ENCODE results near the gene SLC2A6. TPM values are rescaled to one million over a fixed set of nuclear protein-coding genes. Genes with fewer than 3 reads are reported as not detected.
A peak's percentile ranks its signal among the peaks of the same experiment; 100 is the strongest.

SLC2A6 gene
- total RNA-seq, 2 donors from 2014 or later: 4.3 to 5.2 TPM

GRCh38 chr9:133458643-133459312 is 20.1 kb downstream of the SLC2A6 start:
- Histone ChIP-seq H3K4me1 (peaks cover 0 to 19% of the 10 kb centered on the region in 2 donors), H3K27ac (peak overlapping the region; percentile 91 to 97), H3K27me3 (no peaks in the 10 kb centered on the region), H3K4me3 (peak overlapping the region in 1 of 2 donors; percentile 75), H3K36me3 (no peaks in the 10 kb centered on the region), H3K9me3 (no peaks in the 10 kb centered on the region)
- DNase-seq (ENCODE audit: low spot score): no peak
- TF ChIP-seq CTCF (IDR thresholded peaks at IDR 0.05): no peak

GRCh38 chr9:133457748-133458147 is 21.2 kb downstream of the SLC2A6 start:
- Histone ChIP-seq H3K27ac (no peak overlapping the region), H3K9me3 (no peaks in the 10 kb centered on the region), H3K4me1 (peaks cover 0 to 19% of the 10 kb centered on the region in 2 donors), H3K27me3 (no peaks in the 10 kb centered on the region), H3K36me3 (no peaks in the 10 kb centered on the region), H3K4me3 (no peak overlapping the region)
- DNase-seq (ENCODE audit: low spot score): no peak
- TF ChIP-seq CTCF (IDR thresholded peaks at IDR 0.05): no peak

GRCh38 chr9:133457233-133457632 is 21.7 kb downstream of the SLC2A6 start:
- H3K27ac ChIP-seq: no peak overlapping the region
- H3K27me3 ChIP-seq: no peaks in the 10 kb centered on the region
- no peak for DNase-seq (ENCODE audit: low spot score)
- no peaks in the 10 kb centered on the region for H3K36me3 ChIP-seq
- no peak overlapping the region for H3K4me3 ChIP-seq
- no peaks in the 10 kb centered on the region for H3K9me3 ChIP-seq
- TF ChIP-seq CTCF (IDR thresholded peaks at IDR 0.05): no peak
- peaks cover 0 to 19% of the 10 kb centered on the region in 2 donors for H3K4me1 ChIP-seq

GRCh38 chr9:133456409-133456808 is 22.5 kb downstream of the SLC2A6 start:
- Histone ChIP-seq H3K27me3 (no peaks in the 10 kb centered on the region), H3K36me3 (no peaks in the 10 kb centered on the region), H3K27ac (no peak overlapping the region), H3K4me3 (no peak overlapping the region), H3K4me1 (peaks cover 0 to 19% of the 10 kb centered on the region in 2 donors), H3K9me3 (no peaks in the 10 kb centered on the region)
- TF ChIP-seq CTCF (IDR thresholded peaks at IDR 0.05): no peak
- no peak for DNase-seq (ENCODE audit: low spot score)

- H3K27me3 ChIP-seq: no peaks in the 10 kb centered on the region
- no peak for TF ChIP-seq CTCF (IDR thresholded peaks at IDR 0.05)
- no peak for DNase-seq (ENCODE audit: low spot score)
- H3K9me3 ChIP-seq: no peaks in the 10 kb centered on the region
- H3K36me3 ChIP-seq: no peaks in the 10 kb centered on the region
- H3K27ac ChIP-seq: no peak overlapping the region
- H3K4me1 ChIP-seq: peaks cover 0 to 15% of the 10 kb centered on the region in 2 donors
- no peak overlapping the region for H3K4me3 ChIP-seq
Measured at GRCh38 chr9:133455936-133456335, 23.0 kb downstream of the SLC2A6 start.
